Activated B cell treated with CpG ODN at 0.5 μM for 24 hours (primary cell): ENCODE results near the gene TMCO4. TPM values are rescaled to one million over a fixed set of nuclear protein-coding genes. Genes with fewer than 3 reads are reported as not detected.

ENCODE experiments used
- ATAC-seq: fragments of 200-7000 bp; cut with Tn5 transposase; one replicate; pipeline ENCODE4 v1.10.0; 2021; ENCODE audit warnings: low read depth, mild to moderate bottlenecking, moderate library complexity
- CTCF ChIA-PET: fragments of 350-600 bp; sonication (Branson Sonifier 250); formaldehyde crosslinking; loops from one replicate; lab custom pipeline; 2021; ENCODE audit warnings: antibody characterized with exemption; lab: Charles Lee
- POLR2A ChIA-PET: fragments of 350-600 bp; sonication (Branson Sonifier 250); formaldehyde crosslinking; loops from one replicate; lab custom pipeline; 2021; ENCODE audit warnings: antibody characterized with exemption; lab: Charles Lee
- DNase-seq: peaks from one replicate; pipeline ENCODE4 v3.0.0; 2022
- H3K27ac Mint-ChIP-seq: one replicate; pipeline ENCODE4 v1.8.0; 2020; ENCODE audit warnings: mixed read lengths
- H3K27me3 Mint-ChIP-seq: one replicate; pipeline ENCODE4 v1.8.0; 2021; ENCODE audit warnings: mixed read lengths
- H3K36me3 Mint-ChIP-seq: one replicate; pipeline ENCODE4 v1.8.0; 2021; ENCODE audit warnings: low read depth, mixed read lengths
- H3K4me1 Mint-ChIP-seq: one replicate; pipeline ENCODE4 v1.8.0; 2021; ENCODE audit warnings: mixed read lengths
- H3K4me3 Mint-ChIP-seq: one replicate; pipeline ENCODE4 v1.8.0; 2020; ENCODE audit warnings: mild to moderate bottlenecking, mixed read lengths
- H3K9me3 Mint-ChIP-seq: one replicate; pipeline ENCODE4 v1.8.0; 2020; ENCODE audit warnings: mixed read lengths
- intact Hi-C: fragments of 100-400 bp; cut with micrococcal nuclease; formaldehyde crosslinking; loops from one replicate; pipeline ENCODE4 v1.15.1; 2024
- total RNA-seq: library from RNA; stranded (reverse); gene quantifications from 2 replicates; pipeline ENCODE4 v1.2.3, GENCODE V29; 2022
- TF ChIP-seq, protein P1 (sequence below): fragments of 200-600 bp; IDR thresholded peaks from one replicate; pipeline ENCODE4 v1.8.0; 2022; ENCODE audit warnings: antibody characterized with exemption, mild to moderate bottlenecking

TMCO4 gene
- total RNA-seq, 1 donor from 2014 or later = 22.3 TPM

GRCh38 chr1:19715334-19716203 is 84.1 kb downstream of the TMCO4 start:
- H3K27me3 Mint-ChIP-seq = no peaks in the 10 kb centered on the region
- no peaks in the 10 kb centered on the region for H3K4me1 Mint-ChIP-seq
- DNase-seq (peak; percentile 62), ATAC-seq (peak; percentile 98)
- intact Hi-C loops = no loop called here
- ChIA-PET POLR2A (no interaction called here), CTCF (interaction anchor here (0.7 to 1.7 kb wide), 5 partner anchors 9 to 1880 kb away, joined by 3 to 10 read pairs (median 3); no protein-coding TSS in a partner anchor)
- peaks cover 32% of the 10 kb centered on the region for H3K36me3 Mint-ChIP-seq
- TF ChIP-seq, protein P1, sequence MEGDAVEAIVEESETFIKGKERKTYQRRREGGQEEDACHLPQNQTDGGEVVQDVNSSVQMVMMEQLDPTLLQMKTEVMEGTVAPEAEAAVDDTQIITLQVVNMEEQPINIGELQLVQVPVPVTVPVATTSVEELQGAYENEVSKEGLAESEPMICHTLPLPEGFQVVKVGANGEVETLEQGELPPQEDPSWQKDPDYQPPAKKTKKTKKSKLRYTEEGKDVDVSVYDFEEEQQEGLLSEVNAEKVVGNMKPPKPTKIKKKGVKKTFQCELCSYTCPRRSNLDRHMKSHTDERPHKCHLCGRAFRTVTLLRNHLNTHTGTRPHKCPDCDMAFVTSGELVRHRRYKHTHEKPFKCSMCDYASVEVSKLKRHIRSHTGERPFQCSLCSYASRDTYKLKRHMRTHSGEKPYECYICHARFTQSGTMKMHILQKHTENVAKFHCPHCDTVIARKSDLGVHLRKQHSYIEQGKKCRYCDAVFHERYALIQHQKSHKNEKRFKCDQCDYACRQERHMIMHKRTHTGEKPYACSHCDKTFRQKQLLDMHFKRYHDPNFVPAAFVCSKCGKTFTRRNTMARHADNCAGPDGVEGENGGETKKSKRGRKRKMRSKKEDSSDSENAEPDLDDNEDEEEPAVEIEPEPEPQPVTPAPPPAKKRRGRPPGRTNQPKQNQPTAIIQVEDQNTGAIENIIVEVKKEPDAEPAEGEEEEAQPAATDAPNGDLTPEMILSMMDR = no peak
- no peak overlapping the region for H3K4me3 Mint-ChIP-seq
- H3K9me3 Mint-ChIP-seq = no peaks in the 10 kb centered on the region
- no peak overlapping the region for H3K27ac Mint-ChIP-seq

DNA sequence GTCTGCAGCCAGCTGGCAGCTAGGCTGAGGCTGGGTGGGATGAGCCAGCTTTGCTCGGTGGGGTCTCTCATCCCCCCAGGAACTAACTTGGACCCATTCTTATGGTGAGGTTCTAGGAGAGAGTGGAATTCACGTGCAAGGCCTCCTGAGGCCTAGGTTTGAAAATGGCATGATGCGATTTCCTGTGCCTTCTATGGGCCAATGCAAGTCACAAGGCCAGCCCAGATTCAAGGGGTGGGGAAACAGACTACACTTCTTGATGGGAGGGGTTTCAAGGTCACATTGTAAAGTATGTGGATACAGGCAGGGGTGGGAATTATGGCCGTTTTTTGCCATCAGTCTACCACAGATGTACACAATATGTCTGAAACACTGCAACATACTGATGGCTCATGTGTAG is 86.8 kb downstream of the TMCO4 start:
- peaks cover 32% of the 10 kb centered on the region for H3K36me3 Mint-ChIP-seq
- TF ChIP-seq, protein P1 = no peak
- H3K27me3 Mint-ChIP-seq = no peaks in the 10 kb centered on the region
- DNase-seq (no peak), ATAC-seq (no peak)
- no peaks in the 10 kb centered on the region for H3K9me3 Mint-ChIP-seq
- ChIA-PET CTCF (interaction anchor here (0.9 kb wide), 1 partner anchor 8 kb away, joined by 3 read pairs; no protein-coding TSS in a partner anchor), POLR2A (no interaction called here)
- H3K4me3 Mint-ChIP-seq = no peak overlapping the region
- intact Hi-C loops = no loop called here
- H3K27ac Mint-ChIP-seq = no peak overlapping the region
- H3K4me1 Mint-ChIP-seq = no peaks in the 10 kb centered on the region

DNA sequence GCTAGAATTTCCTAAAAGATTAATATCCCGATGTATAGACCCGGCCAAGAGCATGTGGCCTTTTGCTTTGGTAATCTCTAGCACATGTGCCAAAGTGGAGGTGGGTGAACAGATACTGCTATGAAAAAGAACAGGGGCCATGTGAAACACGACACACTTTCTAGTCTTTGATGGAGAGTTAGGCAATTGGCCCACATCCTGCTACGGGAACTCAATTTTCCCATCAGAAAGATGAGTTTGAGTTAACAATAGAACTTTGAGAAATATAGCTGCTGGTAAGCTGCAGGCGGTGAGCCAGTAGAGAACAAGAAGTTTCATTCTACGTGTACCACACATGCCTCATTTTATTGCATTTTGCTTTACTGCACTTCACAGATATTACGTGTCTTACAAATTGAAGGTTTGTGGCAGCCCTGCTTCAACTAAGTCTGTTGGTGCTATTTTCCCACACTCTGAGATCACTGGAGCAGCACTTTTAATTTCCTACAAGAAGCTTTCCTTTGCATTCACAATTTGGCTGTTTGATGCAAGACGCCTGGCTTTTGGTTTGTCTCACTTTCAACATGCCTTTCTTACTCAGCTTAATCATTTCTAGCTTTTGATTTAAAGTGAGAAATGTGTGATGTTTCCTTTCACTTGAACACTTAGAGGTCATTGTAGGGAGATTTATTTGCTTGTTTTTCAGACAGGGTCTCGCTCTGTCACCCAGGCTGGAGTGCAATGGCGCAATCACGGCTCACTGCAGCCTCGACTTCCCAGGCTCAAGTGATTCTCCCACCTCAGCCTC is 88.7 kb downstream of the TMCO4 start:
- no peaks in the 10 kb centered on the region for H3K4me1 Mint-ChIP-seq
- TF ChIP-seq, protein P1 = no peak
- peaks cover 34% of the 10 kb centered on the region for H3K36me3 Mint-ChIP-seq
- H3K27me3 Mint-ChIP-seq = no peaks in the 10 kb centered on the region
- no peak overlapping the region for H3K4me3 Mint-ChIP-seq
- intact Hi-C loops = no loop called here
- CTCF ChIA-PET = no interaction called here
- ATAC-seq = no peak
- no peak for DNase-seq
- POLR2A ChIA-PET = no interaction called here
- H3K27ac Mint-ChIP-seq = no peak overlapping the region
- H3K9me3 Mint-ChIP-seq = no peaks in the 10 kb centered on the region

DNA sequence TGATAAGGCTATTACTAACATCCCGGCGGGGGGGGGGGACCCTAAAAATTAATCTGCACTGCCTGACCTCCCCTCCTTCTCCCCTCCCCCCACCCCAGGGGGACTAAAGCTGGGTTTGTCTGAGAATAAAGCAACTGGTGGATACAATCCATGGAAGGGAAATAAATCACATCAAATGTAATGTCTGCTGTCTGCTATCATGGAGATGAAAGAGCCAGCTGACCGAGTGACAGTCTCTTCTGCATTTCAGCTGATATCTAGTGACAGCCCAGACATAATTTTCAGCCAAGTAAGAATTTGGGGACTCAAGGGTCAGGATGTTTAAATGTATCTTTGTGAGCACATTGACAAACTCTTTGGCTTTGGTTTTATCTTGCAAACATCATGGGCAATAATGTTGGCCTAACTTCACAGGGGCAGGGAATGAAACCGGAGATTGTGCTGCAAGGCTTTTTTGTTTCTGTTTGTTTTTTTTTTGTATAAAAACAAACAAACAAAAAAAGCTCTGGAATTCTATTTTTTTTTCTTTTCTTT is 90.4 kb downstream of the TMCO4 start:
- Mint-ChIP-seq H3K4me1 (peaks cover 2% of the 10 kb centered on the region), H3K36me3 (peaks cover 33% of the 10 kb centered on the region), H3K4me3 (no peak overlapping the region), H3K27me3 (no peaks in the 10 kb centered on the region), H3K9me3 (no peaks in the 10 kb centered on the region), H3K27ac (no peak overlapping the region)
- TF ChIP-seq, protein P1 = no peak
- CTCF ChIA-PET = no interaction called here
- intact Hi-C loops = no loop called here
- ATAC-seq = no peak
- POLR2A ChIA-PET = no interaction called here
- DNase-seq = no peak
